ENCODE data around the gene EXOSC6.
A peak's percentile ranks its signal among the peaks of the same experiment; 100 is the strongest.
"Not testable (repeated sequence)": the region's sequence is repeated elsewhere in the genome, so short reads cannot be mapped to it uniquely, and the experiment has no call there.

Gene EXOSC6

DNA sequence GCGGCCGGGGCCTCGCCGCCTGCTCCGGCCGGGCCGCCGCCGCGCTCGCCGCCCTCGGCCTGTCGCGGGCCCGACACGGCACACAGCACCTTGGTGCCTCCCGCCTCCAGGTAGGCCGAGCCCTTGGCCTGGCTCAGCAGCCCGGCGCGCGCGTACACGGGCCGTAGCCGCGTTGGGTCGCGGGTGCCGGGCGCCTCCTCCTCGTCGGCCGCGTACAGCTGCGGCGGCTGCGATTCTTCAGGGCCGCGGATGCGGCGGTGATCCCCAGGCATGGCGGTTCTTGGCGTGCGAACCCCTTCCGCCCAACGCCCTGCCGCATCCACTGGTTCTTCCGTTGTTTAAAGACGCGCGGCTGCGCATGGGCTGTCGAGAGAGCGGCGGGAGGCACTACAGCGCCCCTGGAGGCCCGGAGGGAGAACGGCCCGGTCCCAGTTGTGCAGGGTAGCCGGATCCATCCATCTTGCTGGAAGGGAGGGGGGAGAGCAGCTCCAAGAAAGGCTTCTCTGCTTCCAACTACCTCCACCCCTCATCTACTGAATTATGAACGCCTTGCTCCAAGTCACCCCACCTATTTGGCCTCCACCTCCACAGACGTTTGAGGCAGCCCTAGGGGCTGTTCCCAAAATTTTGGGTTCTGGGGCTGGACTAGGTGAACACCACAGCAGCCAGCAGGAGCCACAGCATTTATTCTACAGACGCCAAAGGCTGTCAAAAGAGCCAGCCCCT is at the start of gene EXOSC6:
Gene EXOSC6 (minus strand): TSS at position 312 of the 726 bp plus-strand sequence. CDS start 40 bp downstream, at position 272.
- peak; percentile 92 for DNase-seq

- DNase-seq, result no peak
Observed at GRCh38 chr16:70301121-70301520, 49.4 kb upstream of the EXOSC6 start.

DNA sequence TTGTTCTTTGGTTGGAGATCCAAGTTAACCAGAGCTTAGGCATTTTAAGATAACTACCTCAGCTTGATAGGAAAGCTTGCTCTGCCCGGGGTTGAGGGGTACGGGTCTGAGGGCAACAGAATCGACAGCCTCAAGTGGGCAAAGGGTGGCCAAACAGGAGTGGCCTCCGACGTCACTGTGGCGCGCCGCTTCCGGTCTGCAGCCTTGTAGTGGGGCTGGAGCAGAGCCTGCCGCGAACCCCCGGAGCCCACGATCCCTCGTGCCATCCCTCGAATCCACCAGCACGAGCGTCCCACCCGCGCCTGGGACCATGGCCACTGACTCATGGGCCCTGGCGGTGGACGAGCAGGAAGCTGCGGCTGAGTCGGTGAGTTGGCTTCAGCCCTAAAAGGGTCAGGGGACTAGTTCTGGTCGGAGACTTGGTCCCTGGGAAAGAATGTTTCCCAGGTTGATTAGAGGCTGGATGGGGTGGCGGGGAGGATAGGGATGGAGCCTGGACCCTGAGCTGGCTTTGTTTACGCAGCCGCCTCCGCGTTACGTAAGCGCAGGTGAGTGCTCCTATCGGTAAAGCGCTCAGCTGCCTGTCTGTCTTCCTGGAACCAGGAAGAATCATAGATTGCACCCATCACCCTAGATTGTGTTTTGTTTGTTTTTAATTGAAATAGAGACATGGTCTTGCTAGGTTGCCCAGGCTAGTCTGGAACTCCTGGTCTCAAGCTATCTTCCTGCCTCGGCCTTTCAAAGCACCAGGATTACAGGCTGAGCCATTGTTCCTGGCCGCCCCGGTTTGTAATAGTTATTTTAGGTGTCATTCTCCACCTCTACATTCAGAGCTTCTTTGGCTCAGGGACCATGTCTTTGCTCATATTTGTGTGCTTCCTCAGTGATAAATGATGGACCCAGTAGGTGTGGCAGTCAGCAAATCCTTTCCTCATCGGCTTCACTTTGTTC is 47.5 kb upstream of the EXOSC6 start, which contains the start of gene DDX19B:
Gene DDX19B (plus strand): TSS at position 199 of the 951 bp plus-strand sequence. CDS start 112 bp downstream, at position 311.
- DNase-seq, result peak; percentile 72

GRCh38 chr16:70295634-70296033 is 43.9 kb upstream of the EXOSC6 start:
- DNase-seq, result no peak

- DNase-seq, result no peak
Observed at GRCh38 chr16:70294385-70295025, 42.8 kb upstream of the EXOSC6 start.

GRCh38 chr16:70292148-70292547 is 40.4 kb upstream of the EXOSC6 start:
- DNase-seq, result not testable (repeated sequence)

DNA sequence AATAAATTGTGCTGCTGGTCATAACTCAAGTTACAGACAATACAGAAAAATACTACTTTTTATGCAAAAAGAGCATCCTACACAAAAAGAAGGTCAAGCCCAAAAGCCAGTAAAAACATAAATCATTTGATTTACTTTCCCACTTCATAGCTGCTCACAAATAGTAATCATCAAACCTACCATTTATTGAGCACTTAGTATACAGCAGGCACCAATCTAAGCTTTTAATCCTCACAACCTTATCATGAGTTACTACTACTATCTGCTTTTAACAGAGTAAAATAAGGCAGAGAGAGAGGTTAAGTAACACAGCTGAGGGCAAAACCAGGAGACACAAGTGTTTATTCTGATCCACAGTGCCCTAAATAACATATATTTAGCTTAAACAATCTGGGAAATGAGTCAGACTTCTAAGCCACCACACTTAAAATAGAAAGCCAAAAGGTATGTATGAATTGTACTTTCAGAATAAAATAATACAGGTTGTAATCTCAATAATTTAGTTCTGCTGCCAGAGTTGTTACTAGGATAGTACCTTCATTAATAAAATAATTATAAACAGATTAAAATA is 39.3 kb upstream of the EXOSC6 start:
- no peak for DNase-seq

DNA sequence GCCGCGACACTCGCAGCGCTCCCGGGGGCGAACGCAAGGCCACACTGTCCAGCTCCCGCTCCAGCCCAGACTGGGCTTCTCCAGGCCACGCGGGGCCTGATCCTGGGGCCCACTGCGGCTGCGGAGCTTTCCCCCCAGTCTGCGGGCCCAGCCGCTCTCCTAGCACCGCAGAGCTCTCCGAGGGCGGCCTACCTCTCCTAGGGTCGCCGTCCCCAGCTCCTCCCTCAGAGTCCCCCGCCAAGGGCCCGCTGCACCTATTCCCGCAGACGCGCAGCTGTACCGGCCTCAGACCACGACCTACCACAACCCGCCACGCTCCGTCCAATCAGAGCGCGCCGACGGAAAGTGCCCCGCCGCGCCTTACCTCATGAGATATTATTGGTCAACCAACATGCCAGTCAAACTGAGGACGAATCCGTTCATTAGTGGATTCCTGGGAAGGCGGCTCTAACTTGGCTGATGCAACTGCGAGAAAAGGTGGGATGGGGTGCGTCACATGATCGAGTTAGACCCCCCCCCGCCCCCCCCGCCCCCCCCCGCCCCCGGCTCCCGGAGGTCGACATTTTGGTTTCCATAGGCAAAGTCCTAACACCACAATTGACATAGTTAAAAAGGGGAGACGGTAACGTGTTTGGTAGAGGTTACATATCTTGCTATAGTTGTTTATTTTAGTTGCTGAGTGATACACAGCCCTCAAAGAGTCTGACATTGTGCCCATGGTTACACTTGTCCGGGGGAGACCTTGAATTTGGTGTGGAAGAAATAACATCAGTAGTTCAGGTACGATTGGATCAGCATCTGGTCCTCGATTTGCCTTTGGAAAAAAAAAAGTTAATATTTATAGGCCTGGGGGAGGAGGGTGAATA is 37.7 kb upstream of the EXOSC6 start, which contains the start of gene AARS1:
Gene AARS1 (minus strand): TSS at position 278 of the 866 bp plus-strand sequence. CDS start 6,743 bp downstream, outside the sequence.
- DNase-seq, result peak; percentile 97

DNA sequence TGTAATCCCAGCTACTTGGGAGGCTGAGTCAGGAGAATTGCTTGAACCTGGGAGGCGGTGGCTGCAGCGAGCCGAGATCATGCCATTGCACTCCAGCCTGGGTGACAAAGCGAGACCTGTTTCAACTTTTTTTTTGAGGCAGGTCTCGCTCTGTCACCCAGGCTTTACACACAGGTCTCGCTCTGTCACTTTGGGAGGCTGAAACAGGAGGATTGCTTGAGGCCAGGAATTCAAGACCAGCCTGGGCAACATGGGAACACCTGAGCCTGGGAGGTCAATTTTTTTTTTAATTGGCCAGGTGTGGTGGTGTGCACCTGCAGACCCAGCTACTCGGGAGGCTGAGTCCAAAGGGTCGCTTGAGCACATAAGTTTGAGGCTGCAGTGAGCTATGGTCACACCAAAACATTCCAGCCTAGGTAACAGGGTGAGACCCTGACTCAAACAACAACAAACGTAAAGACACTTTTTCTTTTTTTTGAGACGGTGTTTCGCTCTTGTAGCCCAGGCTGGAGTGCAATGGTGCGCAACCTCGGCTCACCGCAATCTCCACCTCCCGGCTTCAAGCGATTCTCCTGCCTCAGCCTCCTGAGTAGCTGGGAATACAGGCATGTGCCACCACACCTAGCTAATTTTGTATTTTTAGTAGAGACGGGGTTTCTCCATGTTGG is 35.7 kb upstream of the EXOSC6 start:
- not testable (repeated sequence) for DNase-seq

- no peak for DNase-seq
Observed at GRCh38 chr16:70276392-70276791, 24.7 kb upstream of the EXOSC6 start.

- no peak for DNase-seq
Observed at GRCh38 chr16:70271696-70272095, 20.0 kb upstream of the EXOSC6 start.

DNA sequence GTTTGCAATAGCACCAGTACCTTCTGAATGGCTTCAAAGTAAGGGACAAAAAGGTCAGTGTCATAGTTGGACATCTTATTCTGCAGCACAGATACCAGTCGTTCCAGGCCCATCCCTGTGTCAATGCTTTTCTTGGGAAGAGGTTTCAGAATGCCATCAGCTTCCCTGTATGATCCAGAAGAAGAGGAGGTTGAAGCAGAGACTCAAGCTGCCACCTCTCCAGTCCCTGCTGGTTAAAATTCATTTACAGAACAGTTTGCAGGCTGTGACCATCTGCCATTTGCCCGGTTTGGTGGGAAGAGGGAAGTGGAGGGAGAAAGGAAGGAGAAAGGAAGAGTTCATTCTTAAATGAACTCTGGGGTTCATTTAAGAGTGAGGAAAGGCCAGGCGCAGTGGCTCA is 18.4 kb upstream of the EXOSC6 start:
- DNase-seq, result no peak

GRCh38 chr16:70269471-70269870 is 17.7 kb upstream of the EXOSC6 start:
- DNase-seq, result no peak

GRCh38 chr16:70267922-70268321 is 16.2 kb upstream of the EXOSC6 start:
- DNase-seq, result not testable (repeated sequence)

DNA sequence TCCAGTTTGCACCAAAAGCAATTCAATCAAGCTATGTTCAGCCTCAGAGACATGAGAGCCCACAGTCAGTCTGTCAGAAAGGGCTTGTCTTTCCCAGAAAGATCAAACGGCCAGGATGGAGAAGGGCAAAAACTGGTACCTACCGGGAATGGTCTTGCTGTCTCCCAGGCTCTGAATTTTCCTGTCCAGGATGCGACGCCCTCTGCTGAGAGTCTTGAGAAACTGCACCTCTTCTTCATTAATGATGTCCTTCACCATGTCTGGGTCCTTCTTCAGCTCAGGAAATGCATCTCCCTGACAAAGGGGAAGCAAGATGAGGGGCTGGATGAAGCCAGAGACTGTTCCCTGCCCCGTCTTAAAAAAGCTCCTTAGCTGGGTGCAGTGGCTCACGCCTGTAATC is 15.8 kb upstream of the EXOSC6 start:
- DNase-seq, result no peak

DNA sequence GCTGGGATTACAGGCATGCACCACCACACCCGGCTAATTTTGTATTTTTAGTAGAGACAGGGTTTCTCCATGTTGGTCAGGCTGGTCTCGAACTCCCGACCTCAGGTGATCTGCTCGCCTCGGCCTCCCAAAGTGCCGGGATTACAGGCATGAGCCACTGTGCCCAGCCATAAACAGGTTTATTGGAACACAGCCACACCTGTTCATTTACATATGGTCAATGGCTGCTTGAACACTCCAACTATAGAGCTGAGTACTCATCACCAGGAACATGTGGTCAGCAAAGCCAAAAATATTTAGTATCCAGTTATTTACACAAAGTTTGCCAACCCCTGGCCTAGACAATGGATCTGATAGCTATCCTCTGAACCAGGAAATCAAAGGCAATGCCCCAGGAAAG is 8.2 kb upstream of the EXOSC6 start:
- not testable (repeated sequence) for DNase-seq

DNA sequence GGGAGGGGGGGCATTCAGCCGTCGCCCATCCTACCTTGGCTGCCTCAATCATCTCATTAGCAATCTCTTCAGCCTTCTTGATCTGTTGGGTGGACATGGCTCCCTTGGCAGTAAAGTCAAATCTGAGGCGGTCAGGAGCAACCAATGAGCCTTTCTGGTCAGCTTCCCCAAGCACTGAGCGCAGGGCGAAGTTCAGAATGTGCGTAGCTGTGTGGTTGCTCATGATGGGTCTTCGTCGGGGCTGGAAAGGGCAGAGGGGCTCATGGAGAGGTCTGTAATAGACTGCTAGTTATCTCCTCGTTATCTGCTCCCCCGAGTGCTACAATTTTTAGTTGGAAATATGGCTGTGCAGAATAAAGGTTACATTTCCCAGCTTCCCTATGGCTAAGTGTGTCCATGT is 7.2 kb upstream of the EXOSC6 start:
- no peak for DNase-seq

- DNase-seq, result no peak
Observed at GRCh38 chr16:70258065-70258464, 6.3 kb upstream of the EXOSC6 start.

GRCh38 chr16:70257391-70257790 is 5.7 kb upstream of the EXOSC6 start:
- no peak for DNase-seq

GRCh38 chr16:70255574-70255973 is 3.8 kb upstream of the EXOSC6 start:
- DNase-seq, result no peak

DNA sequence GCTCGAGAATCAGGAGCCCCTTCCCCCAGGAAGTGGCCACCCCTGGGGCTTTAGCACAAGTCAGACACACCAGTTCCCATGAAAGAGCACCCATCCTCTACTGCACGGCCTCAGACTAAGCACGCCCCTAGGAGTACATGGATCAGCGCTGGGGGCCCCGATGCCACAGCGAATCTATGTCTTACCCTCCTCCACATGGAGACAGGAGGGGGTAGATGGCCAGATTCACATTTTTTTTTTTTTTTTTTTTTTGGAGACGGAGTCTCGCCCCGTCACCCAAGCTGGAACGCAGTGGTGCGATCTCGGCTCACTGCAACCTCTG is 3.2 kb upstream of the EXOSC6 start:
- no peak for DNase-seq

Data from CD4-positive, alpha-beta T cell treated with Interleukin-15 for 1 hour (primary cell).